Activated T-helper 2 cell treated with anti-CD3 and anti-CD28 coated beads, Interferon-gamma antibody, Interleukin-2, Interleukin-4, amounts not matched to agents 10 μg/mL and 5 μg/mL and 100 μg/mL, durations not matched to agents 14 hours and 24 hours and 36 hours (primary cell): Measurements from ENCODE around the gene SLC35A3. TPM values are rescaled to one million over a fixed set of nuclear protein-coding genes. Genes with fewer than 3 reads are reported as not detected.
"Not testable (repeated sequence)": the region's sequence is repeated elsewhere in the genome, so short reads cannot be mapped to it uniquely, and the experiment has no call there.

Source experiments
- DNase-seq: peaks from one replicate; pipeline ENCODE4 v3.0.0; 2021; ENCODE audit warnings: low spot score
- H3K27ac Mint-ChIP-seq: one replicate; pipeline ENCODE4 v1.8.0; 2021; ENCODE audit warnings: mixed read lengths
- H3K27me3 Mint-ChIP-seq: one replicate; pipeline ENCODE4 v1.8.0; 2021; ENCODE audit warnings: low read depth, mixed read lengths
- H3K36me3 Mint-ChIP-seq: one replicate; pipeline ENCODE4 v1.8.0; 2021; ENCODE audit warnings: low read depth, mixed read lengths
- H3K4me1 Mint-ChIP-seq: one replicate; pipeline ENCODE4 v1.8.0; 2021; ENCODE audit warnings: low read depth, mixed read lengths
- H3K4me3 Mint-ChIP-seq: one replicate; pipeline ENCODE4 v1.8.0; 2021; ENCODE audit warnings: low read depth, mild to moderate bottlenecking, moderate library complexity, mixed read lengths
- H3K9me3 Mint-ChIP-seq: one replicate; pipeline ENCODE4 v1.8.0; 2021; ENCODE audit warnings: mixed read lengths
- intact Hi-C: fragments of 100-400 bp; cut with micrococcal nuclease; formaldehyde crosslinking; loops from one replicate; pipeline ENCODE4 v1.15.1; 2023
- total RNA-seq: library from RNA; stranded (reverse); gene quantifications from 2 replicates; pipeline ENCODE4 v1.2.3, GENCODE V29; 2022

Gene SLC35A3
- total RNA-seq, 1 donor from 2014 or later, result 15.0 TPM

DNA sequence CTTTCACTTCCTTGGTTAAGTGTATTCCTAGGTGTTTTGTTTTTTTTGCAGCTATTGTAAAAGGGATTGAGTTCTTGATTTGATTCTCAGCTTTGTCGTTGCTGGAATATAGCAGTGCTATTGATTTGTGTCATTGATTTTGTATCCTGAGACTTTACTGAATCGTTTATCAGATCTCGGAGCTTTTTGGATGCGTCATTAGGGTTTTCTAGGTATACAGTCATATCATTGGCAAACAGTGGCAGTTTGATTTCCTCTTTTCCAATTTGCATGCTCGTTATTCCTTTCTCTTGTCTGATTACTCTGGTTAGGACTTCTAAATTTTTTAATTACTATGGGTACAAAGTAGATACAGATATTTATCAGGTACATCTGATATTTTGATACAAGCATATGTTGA, 75.4 kb downstream of the SLC35A3 start:
- H3K27ac Mint-ChIP-seq, result no peak overlapping the region
- H3K9me3 Mint-ChIP-seq, result peaks cover 15% of the 10 kb centered on the region
- DNase-seq, result no peak
- no peaks in the 10 kb centered on the region for H3K27me3 Mint-ChIP-seq
- H3K4me3 Mint-ChIP-seq, result no peak overlapping the region
- H3K36me3 Mint-ChIP-seq, result peaks cover 63% of the 10 kb centered on the region
- peaks cover 66% of the 10 kb centered on the region for H3K4me1 Mint-ChIP-seq
- intact Hi-C loops, result no loop called here

DNA sequence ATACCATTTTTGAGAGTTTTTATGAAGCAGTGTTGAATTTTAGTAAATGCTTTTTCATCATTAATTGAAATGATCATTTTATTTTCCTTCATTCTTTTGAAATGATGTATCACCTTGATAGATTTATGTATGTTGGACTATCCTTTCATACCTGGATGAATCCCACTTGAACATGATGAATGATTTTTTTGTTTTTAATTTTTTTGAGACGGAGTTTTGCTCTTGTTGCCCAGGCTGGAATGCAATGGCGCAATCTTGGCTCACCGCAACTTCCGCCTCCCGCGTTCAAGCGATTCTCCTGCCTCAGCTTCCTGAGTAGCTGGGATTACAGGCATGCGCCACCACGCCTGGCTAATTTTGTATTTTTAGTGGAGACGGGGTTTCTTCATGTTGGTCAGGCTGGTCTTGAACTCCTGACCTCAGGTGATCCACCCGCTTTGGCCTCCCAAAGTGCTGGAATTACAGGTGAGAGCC, 77.5 kb downstream of the SLC35A3 start:
- Mint-ChIP-seq H3K27ac (peak overlapping the region; percentile 71), H3K9me3 (peaks cover 15% of the 10 kb centered on the region), H3K4me1 (peaks cover 61% of the 10 kb centered on the region), H3K36me3 (peaks cover 65% of the 10 kb centered on the region)
- not testable (repeated sequence) for DNase-seq, H3K27me3 Mint-ChIP-seq, H3K4me3 Mint-ChIP-seq
- intact Hi-C loops, result loop anchor here (1.0 kb wide), 1 partner anchor 9 kb away; a partner anchor contains a TSS

DNA sequence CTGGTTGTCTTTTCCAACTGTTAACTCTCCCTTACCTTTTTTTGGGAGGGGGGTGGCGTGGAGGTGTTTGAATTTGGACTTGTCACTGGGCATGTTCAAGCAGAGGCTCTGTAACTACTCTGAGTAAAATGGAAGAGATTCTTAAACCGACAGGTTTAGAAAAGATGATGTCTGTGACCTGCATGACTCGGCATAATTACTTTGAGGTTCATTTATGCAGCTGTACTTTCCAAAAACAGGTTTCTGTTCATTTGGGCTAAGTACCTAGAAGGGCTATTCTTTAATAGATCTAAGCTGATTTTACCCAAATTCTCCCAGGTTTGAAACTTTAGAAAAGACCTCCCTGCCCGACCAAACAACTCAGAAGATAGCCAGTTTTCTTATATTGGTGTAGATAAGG, 80.3 kb downstream of the SLC35A3 start:
- peak overlapping the region; percentile 60 for H3K27ac Mint-ChIP-seq
- no peak for DNase-seq
- peaks cover 51% of the 10 kb centered on the region for H3K36me3 Mint-ChIP-seq
- no peak overlapping the region for H3K4me3 Mint-ChIP-seq
- intact Hi-C loops, result no loop called here
- H3K9me3 Mint-ChIP-seq, result peaks cover 2% of the 10 kb centered on the region
- H3K27me3 Mint-ChIP-seq, result no peaks in the 10 kb centered on the region
- peaks cover 55% of the 10 kb centered on the region for H3K4me1 Mint-ChIP-seq

DNA sequence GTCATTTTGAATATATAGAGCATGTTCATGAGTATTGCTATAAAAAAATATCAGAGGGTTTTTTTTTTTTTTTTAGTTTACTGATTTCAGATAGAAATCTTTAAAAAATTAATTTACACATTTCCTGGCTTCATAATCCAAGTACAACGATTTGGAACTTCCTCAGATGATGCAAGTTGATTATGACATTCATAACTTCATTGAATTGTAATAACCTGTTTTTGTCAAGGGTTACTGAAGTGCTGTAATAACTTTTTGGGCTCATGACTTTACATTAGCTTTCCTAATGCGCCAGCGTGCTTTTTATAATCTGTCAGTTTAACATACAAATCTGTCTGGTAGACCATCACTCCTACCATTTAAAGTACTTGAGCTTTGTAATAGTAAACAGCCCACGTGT, 81.6 kb downstream of the SLC35A3 start:
- Mint-ChIP-seq H3K27me3 (no peaks in the 10 kb centered on the region), H3K4me1 (peaks cover 49% of the 10 kb centered on the region), H3K4me3 (no peak overlapping the region), H3K36me3 (peaks cover 53% of the 10 kb centered on the region), H3K9me3 (no peaks in the 10 kb centered on the region), H3K27ac (no peak overlapping the region)
- intact Hi-C loops, result no loop called here
- no peak for DNase-seq

DNA sequence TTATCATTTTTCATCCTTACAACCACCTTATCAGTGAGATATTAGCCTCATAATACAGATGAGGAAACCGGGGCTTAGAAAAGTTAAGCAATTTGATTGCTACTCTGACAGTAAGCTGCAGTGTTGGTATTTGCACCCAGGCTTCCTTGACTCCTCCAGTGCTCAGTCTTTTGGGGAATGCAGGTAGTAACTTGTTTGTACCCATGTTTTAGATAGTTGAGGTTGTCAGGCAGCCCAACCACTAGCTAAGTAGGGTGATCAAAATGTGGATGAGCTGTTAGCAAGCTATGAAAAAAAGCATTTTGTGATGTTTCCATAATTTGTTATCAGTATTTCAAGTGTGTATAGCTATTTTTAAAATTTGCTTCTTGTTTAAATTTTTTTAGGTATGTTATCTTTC, 82.1 kb downstream of the SLC35A3 start:
- intact Hi-C loops, result no loop called here
- DNase-seq, result no peak
- H3K27me3 Mint-ChIP-seq, result no peaks in the 10 kb centered on the region
- no peaks in the 10 kb centered on the region for H3K9me3 Mint-ChIP-seq
- H3K4me3 Mint-ChIP-seq, result no peak overlapping the region
- H3K36me3 Mint-ChIP-seq, result peaks cover 52% of the 10 kb centered on the region
- no peak overlapping the region for H3K27ac Mint-ChIP-seq
- peaks cover 44% of the 10 kb centered on the region for H3K4me1 Mint-ChIP-seq

DNA sequence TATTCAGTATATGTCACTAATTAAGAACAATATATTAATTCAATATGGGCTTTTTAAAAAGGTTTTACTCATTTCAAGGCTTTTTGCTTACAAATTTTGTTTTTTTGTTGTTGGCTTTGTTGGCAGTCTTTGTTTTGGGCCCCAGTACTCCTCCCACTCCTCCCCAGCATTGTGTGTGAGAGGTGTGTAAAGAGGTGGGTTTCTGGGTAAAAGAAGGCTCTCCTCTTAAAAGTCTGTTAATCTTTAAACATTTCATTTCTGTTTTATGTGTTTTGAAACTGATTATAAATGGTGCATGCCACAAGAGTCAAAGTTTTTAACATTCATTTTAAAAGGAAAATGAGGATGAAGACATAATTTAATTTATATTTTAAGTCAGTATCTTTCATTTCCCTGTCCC, 83.3 kb downstream of the SLC35A3 start:
- H3K4me1 Mint-ChIP-seq, result peaks cover 36% of the 10 kb centered on the region
- H3K27me3 Mint-ChIP-seq, result no peaks in the 10 kb centered on the region
- H3K36me3 Mint-ChIP-seq, result peaks cover 57% of the 10 kb centered on the region
- H3K9me3 Mint-ChIP-seq, result no peaks in the 10 kb centered on the region
- H3K4me3 Mint-ChIP-seq, result no peak overlapping the region
- intact Hi-C loops, result no loop called here
- DNase-seq, result no peak
- H3K27ac Mint-ChIP-seq, result peak overlapping the region; percentile 48

DNA sequence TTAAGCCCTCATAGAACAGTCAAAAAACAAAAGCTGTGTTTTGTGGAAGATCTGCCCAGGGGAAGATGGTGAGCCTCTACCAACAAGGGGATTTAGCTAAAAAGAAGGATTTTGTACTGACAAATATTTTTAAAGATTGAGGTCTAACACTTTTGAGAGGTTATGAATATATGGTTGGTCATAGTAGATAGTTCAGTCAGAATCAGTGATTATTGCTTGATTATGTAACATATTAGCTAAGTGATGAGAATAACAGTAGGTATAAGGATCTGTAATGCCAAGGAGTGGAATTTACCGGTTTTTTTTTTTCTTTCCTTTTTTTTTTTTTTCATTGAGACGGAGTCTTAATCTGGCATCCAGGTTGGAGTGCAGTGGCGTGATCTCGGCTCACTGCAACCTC, 83.9 kb downstream of the SLC35A3 start:
- intact Hi-C loops, result no loop called here
- Mint-ChIP-seq H3K27ac (peak overlapping the region; percentile 48), H3K27me3 (no peaks in the 10 kb centered on the region), H3K4me1 (peaks cover 31% of the 10 kb centered on the region), H3K4me3 (no peak overlapping the region), H3K9me3 (no peaks in the 10 kb centered on the region), H3K36me3 (peaks cover 52% of the 10 kb centered on the region)
- DNase-seq, result no peak

DNA sequence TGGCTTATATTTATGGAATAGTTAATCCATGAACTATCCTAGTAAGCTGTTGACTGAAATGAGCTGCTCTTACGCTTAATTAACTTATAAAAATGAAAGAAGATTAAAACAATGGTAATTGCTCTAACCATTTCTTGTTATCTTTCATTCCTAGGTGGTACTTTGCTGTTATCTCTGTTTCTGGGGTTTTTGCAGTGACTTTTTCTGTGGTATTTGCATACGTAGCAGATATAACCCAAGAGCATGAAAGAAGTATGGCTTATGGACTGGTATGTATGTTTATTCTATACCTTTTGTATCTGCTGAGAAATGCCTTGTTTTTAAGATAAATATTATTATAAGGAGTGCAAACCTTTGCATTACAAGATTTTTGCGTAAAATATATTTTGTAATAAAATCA, 91.9 kb downstream of the SLC35A3 start:
- H3K9me3 Mint-ChIP-seq, result no peaks in the 10 kb centered on the region
- DNase-seq, result no peak
- no peak overlapping the region for H3K27ac Mint-ChIP-seq
- no peak overlapping the region for H3K4me3 Mint-ChIP-seq
- peaks cover 66% of the 10 kb centered on the region for H3K36me3 Mint-ChIP-seq
- H3K27me3 Mint-ChIP-seq, result no peaks in the 10 kb centered on the region
- peaks cover 17% of the 10 kb centered on the region for H3K4me1 Mint-ChIP-seq
- intact Hi-C loops, result no loop called here

DNA sequence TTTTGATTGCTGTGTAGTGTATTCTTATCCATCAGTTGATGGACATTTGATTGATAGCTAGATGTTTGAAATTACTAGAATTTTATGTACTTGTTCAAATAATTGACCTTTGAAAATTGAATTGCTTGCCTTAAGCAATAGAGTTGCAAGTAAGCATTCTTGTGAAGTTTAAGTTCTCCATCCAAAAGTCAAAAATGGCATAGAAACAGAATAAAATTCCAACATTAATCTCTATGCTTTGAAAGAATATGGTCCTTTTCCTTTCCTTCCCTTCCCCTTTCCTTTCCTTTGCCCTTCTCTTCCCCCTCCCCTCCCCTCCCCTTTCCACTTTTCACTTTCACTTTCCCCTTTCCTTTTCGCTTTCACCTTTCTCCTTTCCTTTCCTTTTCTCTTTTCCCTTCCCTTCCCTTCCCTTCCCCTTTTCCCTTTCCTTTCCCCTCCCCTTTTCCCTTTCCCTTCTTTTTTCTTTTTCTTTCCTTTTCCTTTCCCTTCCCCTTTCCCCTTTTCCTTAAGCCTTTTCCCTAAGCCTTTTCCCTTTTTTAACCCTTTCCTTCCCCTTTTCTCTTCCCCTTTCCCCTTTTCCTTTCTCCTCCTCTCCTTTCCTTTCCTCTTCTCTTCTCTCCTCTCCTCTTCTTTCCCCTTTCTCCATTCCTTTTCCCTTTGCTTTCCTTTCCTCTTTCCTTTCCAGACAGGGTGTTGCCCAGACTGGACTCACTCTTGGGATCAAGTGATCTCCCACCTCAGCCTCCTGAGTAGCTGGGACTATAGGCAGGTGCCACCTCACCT, 95.6 kb downstream of the SLC35A3 start:
- H3K4me1 Mint-ChIP-seq, result peaks cover 25% of the 10 kb centered on the region
- H3K27ac Mint-ChIP-seq, result peak overlapping the region; percentile 39
- no peaks in the 10 kb centered on the region for H3K9me3 Mint-ChIP-seq
- no peak overlapping the region for H3K4me3 Mint-ChIP-seq
- H3K36me3 Mint-ChIP-seq, result peaks cover 82% of the 10 kb centered on the region
- no peak for DNase-seq
- H3K27me3 Mint-ChIP-seq, result no peaks in the 10 kb centered on the region
- intact Hi-C loops, result no loop called here

DNA sequence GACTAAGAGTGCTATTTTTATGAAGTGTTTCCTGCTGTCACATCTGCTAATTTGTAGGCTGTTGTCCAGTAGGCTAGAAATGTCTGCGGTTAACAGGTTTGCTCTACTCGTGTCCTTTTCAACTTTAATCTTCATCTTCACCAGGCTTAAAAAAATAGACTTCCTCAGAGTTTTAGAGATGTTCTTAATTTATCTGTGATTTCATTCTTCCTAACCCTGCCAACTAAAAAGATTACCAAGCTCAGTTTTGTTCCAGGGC, 96.1 kb downstream of the SLC35A3 start:
- intact Hi-C loops, result no loop called here
- no peak for DNase-seq
- peaks cover 23% of the 10 kb centered on the region for H3K4me1 Mint-ChIP-seq

DNA sequence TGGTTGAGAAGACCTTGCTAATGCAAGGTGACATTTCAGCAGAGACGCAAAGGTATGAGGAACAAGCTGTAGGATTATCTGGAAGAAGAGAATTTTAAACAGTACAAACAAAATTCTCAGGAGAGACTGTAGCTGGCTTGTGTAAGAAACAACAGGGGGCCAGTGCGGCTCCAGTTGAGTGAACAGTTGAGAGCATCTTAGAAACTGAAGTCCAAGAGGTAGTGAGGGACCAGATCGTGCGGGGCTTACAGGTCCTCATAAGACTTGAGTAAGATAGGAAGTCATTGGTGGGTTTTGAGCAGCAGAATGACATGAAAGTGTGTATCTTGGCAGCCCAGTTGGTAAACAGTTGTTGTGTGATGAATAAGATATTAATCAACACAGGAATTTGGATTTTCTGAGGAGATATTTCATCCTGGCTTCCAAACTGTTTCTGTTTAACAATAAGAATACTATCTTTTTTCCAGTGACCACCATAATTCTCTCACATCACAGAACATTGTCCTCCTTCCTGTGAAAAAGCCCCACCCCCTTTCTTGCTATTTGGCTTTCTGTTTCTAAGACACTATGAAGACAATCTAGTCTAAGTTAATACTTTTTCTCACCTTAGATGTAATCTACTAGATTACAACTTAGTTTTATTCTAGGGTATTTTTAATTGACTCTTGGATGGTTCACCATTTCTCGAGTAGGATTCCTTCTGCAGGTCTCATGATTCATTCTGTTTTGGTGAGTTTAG, 100.6 kb downstream of the SLC35A3 start:
- no peak for DNase-seq
- H3K9me3 Mint-ChIP-seq, result no peaks in the 10 kb centered on the region
- peaks cover 19% of the 10 kb centered on the region for H3K4me1 Mint-ChIP-seq
- intact Hi-C loops, result no loop called here
- no peak overlapping the region for H3K27ac Mint-ChIP-seq
- no peaks in the 10 kb centered on the region for H3K27me3 Mint-ChIP-seq
- peaks cover 80% of the 10 kb centered on the region for H3K36me3 Mint-ChIP-seq
- no peak overlapping the region for H3K4me3 Mint-ChIP-seq

More for the DNA sequence above, 96.1 kb downstream of the SLC35A3 start:
- peak overlapping the region; percentile 39 for H3K27ac Mint-ChIP-seq
- no peak overlapping the region for H3K4me3 Mint-ChIP-seq
- H3K9me3 Mint-ChIP-seq, result no peaks in the 10 kb centered on the region
- no peaks in the 10 kb centered on the region for H3K27me3 Mint-ChIP-seq
- H3K36me3 Mint-ChIP-seq, result peaks cover 82% of the 10 kb centered on the region

DNA sequence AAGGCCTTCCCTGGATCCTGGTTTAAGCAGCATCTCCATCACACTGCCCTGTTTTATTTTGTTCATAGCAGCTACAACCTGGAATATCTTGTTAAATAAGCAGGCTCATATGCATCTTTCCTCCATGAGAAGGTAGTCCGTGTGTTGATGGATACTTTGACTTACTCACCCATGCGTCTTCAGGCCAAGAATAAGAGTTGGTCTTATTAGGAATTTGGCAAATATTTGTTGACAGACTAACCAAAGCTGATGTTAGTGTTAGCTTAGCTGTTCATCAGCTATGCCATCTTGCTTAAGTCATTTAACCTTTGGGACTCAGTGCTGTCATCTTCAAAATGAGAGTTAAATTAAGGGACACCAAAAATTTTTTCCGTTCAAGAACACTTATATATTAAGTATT, 103.7 kb downstream of the SLC35A3 start:
- no peak for DNase-seq
- Mint-ChIP-seq H3K36me3 (peaks cover 76% of the 10 kb centered on the region), H3K4me3 (no peak overlapping the region), H3K4me1 (peaks cover 19% of the 10 kb centered on the region), H3K9me3 (no peaks in the 10 kb centered on the region), H3K27ac (no peak overlapping the region), H3K27me3 (no peaks in the 10 kb centered on the region)
- intact Hi-C loops, result no loop called here

DNA sequence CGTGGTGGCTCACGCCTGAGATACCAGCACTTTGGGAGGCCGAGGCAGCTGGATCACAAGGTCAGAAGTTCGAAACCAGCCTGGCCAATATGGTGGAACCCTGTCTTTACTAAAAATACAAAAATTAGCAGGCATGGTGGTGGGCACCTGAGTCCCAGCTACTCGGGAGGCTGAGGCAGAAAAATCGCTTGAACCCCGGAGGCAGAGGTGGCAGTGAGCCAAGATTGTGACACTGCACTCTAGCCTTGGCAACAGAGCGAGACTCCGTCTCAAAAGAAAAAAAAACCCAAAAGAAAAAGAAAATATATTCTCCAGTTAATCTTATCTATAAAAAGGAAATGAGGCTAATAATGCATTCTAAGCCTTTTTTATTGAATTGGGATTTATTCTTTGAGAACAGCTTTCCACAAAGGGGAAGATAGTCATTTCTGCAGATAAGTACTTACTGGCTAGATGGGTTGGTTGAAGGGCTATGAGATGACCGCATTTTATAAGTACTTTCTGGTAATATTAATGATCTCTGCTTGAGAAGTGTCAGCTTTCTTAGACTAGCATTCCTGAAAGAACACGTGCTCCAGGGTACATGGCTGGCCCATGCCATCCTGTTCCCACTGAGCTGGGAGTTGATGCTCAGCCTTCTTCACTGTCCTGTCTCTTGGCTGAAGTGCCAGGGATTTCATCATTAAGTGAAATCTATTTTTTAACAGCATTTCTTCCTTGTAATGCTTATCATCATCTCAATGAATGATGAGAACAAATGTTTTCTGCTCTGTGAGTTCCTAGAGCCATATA, 105.0 kb downstream of the SLC35A3 start:
- Mint-ChIP-seq H3K27me3 (no peaks in the 10 kb centered on the region), H3K36me3 (peaks cover 78% of the 10 kb centered on the region), H3K9me3 (no peaks in the 10 kb centered on the region), H3K27ac (no peak overlapping the region), H3K4me1 (peaks cover 13% of the 10 kb centered on the region), H3K4me3 (no peak overlapping the region)
- DNase-seq, result no peak
- intact Hi-C loops, result no loop called here
